Left colon (tissue), 2 donors: ENCODE results near the gene LTB. TPM values are rescaled to one million over a fixed set of nuclear protein-coding genes. Genes with fewer than 3 reads are reported as not detected.
"Not testable (repeated sequence)": the region's sequence is repeated elsewhere in the genome, so short reads cannot be mapped to it uniquely, and the experiment has no call there.

ENCODE experiments used
- ATAC-seq: fragments of 200-7000 bp; cut with Tn5 transposase; one replicate; pipeline ENCODE4 v1.9.1; 2020; ENCODE audit warnings: mild to moderate bottlenecking, moderate library complexity
- DNase-seq, 2 donors: peaks; one replicate each; pipeline ENCODE4 v3.0.0-alpha.2; 2020
- intact Hi-C, 2 donors: fragments of 100-400 bp; cut with DNase I in 1 of 2; cut with micrococcal nuclease in 1 of 2; formaldehyde crosslinking; loops; one replicate each; pipeline versions ENCODE4 v1.11.2 to v1.14.0; 2022; cut with DNase I, micrococcal nuclease
- total RNA-seq, 2 donors: library from RNA; stranded (reverse); fragmentation: NEBNext Ultra II Directional; extraction: Animal tissue kit (Norgen Biotek cat#: 25700); gene quantifications; one replicate each; pipeline ENCODE4 v1.2.1, GENCODE V29; 2021
- donor health status: DM: no; HTN: no; CAD: no.
- donor health status: DM: yes; HTN: yes; CAD: no.

Gene LTB
- total RNA-seq, 2 donors from 2014 or later, result 0.70 to 3.0 TPM

DNA sequence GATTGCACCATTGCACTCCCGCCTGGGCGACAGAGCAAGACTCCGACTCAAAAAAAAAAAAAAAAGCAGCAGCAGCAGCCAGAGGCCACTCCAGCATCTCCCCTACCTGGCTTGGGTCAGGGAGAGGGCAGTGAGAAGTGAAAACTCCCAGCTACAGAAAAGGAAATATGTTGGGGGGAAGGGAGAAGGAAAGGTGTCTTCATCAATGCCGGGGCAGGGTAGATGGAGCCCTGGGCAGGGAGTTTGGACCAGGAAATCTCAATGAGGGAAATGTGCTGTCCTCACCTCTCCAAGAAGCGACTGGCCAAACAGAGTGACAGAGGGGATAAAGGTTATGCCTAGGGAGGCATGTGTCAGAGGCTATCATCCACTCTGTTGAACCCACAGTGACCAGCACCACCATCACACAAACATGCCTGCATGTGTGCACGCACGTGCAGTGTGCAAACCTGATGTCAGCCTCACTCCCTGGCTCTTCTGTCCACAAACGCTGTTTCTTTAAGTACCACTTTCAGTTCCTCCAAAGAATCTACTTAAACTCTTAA lies 31.9 kb upstream of the LTB start:
- ATAC-seq (peak; percentile 56), DNase-seq (no peak)
- intact Hi-C loops, result no loop called here

DNA sequence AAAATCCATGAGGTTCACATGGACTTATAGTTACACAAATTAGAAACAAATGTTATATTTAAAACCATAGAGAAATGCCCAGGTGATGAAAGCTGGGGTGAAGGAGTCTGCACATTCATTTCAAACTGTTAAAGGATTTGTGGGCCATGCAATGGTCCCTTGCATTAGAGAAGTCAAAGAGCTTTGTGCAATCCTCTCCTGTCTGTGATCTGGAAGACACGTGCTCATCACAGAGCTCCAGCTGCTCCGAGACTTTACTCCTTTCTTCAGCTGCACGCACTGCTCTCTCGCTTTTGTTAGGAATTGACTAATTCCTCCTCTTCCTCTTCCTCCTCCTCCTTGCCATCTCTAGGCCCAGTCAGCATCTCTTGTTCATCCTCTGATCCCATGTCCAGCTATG lies 28.7 kb upstream of the LTB start:
- no peak for DNase-seq
- intact Hi-C loops, result no loop called here

DNA sequence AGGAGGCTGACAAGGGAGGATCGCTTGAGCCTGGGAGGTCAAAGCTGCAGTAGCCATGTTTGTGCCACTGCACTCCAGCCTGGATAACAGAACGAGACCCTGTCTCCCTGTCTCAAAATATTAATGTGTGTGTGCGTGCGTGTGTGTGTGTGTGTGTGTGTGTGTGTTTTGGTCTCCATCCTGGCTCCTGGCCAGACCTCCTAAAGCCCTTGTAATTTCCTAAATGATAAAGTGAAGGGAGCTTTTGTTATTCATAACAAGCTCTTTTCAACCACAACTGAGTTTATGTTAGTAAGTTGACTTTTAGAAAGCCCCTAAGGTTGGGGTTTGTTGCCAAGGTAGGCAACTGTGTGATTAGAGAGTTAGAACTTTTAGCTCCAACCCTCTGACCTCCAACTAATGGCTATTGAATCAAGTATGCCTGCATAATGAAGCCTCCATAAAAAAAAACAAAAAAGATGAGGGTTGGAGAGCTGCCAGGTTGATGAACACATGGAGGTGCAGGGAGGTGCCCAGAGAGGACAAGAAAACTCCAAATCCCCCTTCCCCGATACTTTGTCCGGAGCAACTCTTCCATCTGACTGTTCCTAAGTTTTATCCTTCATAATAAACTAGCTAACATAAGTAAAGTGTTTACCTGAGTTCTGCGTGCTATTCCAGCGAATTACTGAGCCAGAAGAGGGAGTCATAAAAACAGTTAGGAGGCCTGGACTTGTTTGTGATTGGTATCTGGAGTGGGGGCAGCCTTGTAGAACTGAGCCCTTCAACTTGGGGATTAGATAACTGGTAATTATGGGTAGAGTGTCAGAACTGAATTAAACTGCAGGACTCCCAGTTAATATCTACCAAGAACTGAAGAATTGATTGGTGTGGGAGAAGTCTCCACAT lies 27.5 kb upstream of the LTB start:
- ATAC-seq (no peak), DNase-seq (no peak)
- intact Hi-C loops, result no loop called here

More for the DNA sequence above, 28.7 kb upstream of the LTB start:
- no peak for ATAC-seq

DNA sequence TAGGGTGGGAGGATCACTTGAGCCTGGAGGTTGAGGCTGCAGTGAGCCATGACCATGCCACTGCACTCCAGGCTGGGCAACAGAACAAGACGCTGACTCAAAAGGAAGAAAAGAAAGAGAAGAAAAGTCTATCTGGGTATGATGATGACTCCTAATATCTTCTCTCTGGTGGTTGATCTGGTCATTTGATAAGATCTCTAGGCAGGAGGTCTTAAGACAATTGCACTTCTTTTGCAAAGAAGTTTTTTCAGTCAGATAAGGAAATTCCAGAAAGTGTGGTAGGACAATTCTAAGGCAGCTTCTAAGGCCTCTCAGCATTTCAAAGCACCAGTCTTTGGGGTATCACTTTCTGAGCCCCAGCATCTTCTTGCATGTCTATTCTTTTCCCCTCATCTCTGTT lies 25.1 kb upstream of the LTB start:
- intact Hi-C loops, result no loop called here
- no peak for DNase-seq
- ATAC-seq, result no peak

DNA sequence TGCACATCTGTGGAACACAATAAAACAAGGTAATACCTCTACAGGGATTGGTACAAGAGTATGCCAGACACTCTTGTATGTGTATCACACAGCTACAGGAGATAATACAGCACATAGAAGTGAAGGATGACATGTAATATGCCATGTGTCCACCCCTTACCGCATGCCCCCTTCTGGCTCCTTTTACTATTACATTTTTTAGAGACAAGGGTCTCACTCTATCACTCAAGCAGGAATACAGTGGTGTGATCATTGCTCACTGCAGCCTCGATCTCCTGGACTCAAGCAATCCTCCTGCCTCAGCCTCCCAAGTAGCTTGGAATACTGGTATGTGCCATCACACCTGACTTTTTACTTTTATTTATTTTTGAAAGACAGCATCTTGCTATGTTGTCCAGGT lies 14.8 kb upstream of the LTB start:
- intact Hi-C loops, result no loop called here
- no peak for DNase-seq
- peak; percentile 47 for ATAC-seq

DNA sequence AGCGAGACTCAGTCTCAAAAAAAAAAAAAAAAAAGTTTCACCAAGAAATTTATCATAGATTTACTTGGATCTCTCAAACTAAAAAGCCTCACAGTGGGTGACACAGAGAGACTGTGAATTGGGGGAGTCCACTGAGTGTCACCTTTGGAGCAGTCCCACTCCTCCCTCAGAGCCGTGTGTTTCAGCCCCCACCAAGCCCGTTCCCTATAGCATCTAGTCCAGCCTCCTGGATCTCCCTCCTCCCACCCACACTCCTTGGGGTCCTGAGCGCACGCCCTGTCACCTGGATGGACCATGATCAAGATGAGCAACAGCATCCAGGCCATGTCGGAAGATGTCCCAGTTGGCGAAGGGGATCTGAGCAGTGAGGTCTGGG lies 10.2 kb upstream of the LTB start:
- ATAC-seq (no peak), DNase-seq (no peak)
- intact Hi-C loops, result no loop called here

DNA sequence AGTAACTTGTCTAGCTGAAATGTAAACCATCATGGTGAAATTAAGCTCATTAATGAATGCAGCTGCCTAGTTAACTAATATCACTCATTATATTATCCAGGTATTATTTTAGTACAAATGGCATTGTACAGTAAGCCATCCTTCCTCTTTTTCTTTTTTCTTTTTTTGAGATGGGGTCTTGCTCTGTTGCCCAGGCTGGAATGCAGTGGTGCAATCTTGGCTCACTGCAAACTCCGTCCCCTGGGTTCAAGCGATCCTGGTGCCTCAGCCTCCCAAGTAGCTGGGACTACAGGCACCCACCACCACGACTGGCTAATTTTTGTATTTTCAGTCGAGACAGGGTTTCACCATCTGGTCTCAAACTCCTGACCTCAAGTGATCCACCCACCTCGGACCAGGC lies 8.5 kb upstream of the LTB start:
- DNase-seq, ATAC-seq, intact Hi-C loops: not testable (repeated sequence)

DNA sequence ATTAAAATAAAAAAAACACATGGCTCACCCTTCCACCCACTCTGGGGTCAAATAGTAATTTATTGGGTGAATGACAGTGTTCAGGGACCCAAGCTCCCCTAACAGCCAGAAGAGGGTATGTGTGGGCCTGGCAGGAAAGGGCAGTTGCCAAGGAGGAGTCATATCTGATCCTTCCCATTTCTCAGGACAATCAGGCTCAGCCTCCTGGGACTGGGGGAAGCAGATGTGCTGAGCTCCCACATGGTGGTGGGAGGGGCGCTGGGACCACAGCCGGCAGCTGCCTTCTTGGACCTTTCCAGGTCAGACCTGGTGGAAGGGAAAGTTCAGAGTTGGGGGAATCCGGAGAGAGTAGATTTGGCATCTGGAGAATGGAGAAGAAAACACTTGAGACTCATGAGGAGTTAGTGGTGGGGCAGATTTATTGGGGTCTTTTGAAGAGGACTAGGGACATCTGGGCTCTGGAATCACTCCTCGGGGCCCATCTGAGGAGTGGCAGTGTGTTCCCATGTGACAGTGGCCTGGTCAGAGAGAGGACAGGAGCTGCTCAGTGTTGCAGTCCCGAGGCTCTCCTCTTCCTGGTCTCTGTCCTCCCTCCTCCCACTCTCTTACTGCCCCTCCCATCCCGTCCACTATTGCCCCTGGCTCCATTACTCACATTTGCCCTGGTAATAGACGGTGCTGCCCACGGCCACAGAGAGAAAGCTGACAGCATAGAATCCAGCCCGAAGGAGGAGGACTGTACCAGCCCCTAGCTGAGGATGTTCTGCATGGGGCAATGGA lies 6.8 kb upstream of the LTB start:
- DNase-seq, result no peak
- intact Hi-C loops, result no loop called here
- ATAC-seq, result no peak

DNA sequence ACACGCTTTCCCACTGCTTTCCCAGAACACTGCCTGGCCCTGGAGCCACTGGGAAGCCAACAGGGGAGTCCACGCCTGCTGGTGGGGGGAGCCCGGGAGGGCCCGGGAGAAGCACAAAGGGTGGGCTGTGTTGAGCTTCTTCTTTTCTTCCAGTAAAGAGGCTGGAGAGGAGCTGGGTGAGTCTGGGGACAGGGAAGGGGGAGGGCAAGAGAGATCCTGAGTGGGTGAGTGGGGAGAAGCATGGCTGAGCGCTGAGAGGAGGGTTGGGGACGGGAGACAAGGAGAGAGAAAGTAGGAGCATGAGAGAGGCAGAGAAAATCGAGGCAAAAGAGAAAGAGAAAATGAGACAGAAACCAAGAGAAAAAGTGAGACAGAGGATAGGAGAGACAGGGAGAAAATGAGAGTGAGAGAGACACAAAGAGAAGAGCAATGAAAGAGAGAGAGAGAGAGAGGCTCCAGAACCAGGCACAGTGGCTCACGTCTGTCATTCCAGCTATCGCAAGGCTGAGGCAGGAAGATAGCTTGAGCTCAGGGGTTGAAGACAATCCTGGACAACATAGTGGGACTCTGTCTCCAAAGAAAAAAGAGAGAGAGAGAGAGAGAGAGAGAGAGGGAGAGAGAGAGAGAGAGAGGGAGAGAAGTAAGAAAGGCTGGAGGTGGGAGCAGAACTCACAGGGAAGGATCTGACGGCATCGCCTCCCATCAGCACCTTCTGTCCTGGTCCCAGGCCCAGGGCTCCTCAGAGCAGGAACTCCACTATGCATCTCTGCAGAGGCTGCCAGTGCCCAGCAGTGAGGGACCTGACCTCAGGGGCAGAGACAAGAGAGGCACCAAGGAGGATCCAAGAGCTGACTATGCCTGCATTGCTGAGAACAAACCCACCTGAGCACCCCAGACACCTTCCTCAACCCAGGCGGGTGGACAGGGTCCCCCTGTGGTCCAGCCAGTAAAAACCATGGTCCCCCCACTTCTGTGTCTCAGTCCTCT lies 5.9 kb upstream of the LTB start:
- no peak for DNase-seq
- intact Hi-C loops, result no loop called here
- no peak for ATAC-seq

DNA sequence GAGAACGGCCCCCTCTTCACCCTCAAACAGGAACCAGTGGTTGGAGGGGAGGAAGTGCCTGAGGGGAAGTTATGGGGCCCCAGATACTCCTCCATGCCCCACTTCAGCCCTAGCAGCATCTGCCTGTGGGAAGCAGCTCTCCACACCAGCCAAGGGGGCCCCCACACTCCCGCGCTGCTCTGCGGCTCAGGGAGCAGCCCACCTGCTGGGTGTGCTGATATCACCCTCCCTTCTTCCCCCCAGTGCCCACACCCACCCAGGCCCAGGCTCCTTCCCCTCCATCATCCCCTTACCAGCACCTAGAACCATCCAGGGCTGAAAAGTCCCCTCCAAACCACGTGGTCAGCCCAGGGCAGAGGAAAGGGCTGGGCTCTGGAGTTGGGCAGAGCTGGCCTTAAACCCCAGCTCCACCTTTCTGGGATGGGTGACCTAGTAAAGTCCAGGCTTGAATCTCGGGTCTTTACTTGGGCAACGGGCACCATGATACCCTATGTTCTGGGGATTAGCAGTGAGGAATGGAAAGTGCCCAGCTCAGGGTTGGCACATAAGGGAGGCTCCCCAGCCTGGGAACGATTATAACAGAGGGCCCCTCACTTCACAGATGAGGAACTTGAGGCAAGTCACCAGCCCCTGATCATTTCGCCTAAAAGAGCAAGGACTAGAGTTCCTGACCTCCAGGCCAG lies 4.5 kb upstream of the LTB start:
- ATAC-seq (no peak), DNase-seq (no peak)
- intact Hi-C loops, result no loop called here

DNA sequence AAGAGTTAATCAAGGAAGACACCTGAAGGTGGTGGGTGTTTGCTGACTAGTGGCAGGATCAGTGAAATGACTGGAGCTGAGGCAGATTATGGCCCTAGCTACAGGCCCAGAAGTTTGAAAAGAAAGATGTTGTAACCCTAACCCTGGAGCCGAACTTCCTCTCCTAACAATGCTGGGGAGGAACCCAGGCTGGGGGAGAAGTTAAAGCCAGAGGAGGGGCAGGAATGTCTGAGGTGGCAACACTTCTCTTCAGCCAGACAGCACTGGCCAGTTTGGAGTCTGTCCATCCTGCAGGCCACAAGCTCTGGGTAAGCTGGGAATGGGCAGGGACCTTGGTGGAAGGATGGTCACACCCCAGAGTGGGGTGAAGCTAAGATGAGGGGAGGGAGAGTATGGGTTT lies 3.8 kb upstream of the LTB start, which contains the start of gene LST1:
TSS of gene LST1 (plus strand) at position 270 of the 400 bp plus-strand sequence. CDS start 1,023 bp downstream, outside the sequence.
- intact Hi-C loops, result no loop called here
- ATAC-seq (no peak), DNase-seq (no peak)

DNA sequence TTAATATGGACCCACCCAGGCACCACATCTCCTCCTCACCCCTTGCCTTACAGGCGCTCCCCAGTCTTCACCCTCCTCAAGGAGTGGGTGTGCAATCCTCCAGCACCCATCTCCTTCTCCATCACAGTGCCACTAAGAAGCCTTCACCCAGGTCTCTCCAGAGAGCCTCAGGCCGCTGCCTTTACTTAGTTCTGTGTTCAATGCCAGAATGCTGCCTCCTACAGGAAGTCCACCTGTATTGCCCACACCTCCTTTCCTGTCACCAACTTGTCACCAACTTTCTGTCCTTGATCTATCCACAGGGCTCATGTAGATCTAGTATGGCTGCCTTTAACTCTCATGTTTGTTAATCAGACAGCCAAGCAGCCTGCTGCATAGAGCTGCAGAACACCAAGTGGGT lies 3.3 kb upstream of the LTB start:
- ATAC-seq, result no peak
- intact Hi-C loops, result no loop called here
- DNase-seq, result no peak

DNA sequence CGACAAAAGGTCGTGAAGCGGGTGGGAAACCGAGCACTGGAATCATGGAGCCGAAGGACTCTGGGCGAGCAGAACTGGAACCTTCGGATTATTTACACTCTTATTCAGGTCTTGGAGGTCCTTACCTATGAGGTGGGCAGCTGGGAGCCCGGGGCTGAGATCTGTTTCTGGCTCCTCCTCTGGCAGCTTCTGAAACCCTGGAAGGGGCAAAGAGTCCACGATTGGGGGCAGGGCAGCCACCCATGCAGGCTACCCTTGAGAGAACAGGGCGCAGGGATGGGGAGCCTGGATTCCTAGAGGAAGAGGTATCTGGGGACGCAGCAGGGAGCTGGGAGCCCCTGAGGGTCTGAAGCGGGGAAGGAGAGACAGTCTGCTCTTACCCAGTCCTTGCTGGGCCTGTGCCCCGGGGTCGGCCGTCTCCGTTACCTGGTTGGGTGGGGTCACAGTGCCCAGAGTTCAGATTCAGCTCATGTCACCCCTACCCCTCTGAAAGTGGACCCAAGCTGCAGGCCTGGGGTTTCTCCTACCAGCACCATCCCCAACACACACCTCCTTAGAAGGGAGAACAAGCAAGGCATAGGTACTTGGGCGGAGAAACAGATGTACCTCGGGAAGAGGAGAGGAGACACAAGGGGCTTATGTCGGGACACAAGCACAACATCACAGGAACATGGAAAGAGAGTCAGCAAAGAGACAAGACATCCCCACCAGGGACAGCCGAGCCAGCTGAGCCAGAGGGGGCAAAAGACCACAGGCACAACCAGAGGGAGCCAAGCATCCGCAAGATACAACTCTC lies 592 bp downstream of the LTB start:
- intact Hi-C loops, result no loop called here
- ATAC-seq (peak; percentile 35), DNase-seq (no peak)

DNA sequence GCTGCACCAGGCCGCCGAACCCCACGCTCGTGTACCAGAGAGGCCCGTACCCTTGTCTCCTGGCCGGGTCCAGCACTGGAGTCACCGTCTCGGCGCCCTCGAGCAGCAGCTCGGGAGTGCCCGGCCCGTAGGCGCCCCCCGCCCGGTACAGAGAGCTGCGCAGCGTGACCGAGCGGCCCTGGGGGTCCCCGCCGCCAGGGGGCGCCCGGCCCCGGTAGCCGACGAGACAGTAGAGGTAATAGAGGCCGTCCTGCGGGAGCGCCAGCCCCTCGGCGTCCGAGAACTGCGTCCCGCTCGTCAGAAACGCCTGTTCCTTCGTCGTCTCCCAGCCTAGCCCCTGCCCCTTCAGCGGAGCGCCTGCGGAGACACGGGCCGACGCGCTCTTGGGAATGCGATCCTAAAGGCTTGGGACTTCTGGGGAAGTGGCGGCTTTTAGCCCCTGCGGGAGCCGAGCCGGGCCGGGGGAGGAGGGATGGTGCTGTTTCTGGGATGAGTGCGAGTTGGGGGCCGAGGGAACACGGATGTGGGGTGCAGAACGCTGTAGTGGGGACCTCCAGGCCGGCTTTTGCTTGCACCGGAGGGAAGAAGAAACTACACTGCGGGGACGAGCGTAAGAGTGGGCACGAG lies 1.3 kb downstream of the LTB start:
- ATAC-seq (peak; percentile 96), DNase-seq (peak; percentile 72 to 91)
- intact Hi-C loops, result no loop called here

DNA sequence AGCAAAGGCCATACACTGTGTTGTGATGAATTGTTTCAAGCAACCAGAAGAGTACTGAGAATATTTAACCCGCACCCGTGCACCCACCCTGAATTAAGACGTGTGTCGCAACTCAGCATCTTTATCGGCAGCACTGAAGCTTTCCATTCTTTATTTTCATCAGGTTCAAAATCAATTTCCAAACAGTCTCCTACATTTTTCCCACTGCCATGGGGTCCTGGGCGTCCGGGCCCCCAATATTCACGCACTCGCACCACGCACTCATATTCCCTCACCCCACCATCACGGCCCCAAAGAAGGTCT lies 1.8 kb downstream of the LTB start:
- DNase-seq (no peak), ATAC-seq (no peak)
- intact Hi-C loops, result no loop called here

DNA sequence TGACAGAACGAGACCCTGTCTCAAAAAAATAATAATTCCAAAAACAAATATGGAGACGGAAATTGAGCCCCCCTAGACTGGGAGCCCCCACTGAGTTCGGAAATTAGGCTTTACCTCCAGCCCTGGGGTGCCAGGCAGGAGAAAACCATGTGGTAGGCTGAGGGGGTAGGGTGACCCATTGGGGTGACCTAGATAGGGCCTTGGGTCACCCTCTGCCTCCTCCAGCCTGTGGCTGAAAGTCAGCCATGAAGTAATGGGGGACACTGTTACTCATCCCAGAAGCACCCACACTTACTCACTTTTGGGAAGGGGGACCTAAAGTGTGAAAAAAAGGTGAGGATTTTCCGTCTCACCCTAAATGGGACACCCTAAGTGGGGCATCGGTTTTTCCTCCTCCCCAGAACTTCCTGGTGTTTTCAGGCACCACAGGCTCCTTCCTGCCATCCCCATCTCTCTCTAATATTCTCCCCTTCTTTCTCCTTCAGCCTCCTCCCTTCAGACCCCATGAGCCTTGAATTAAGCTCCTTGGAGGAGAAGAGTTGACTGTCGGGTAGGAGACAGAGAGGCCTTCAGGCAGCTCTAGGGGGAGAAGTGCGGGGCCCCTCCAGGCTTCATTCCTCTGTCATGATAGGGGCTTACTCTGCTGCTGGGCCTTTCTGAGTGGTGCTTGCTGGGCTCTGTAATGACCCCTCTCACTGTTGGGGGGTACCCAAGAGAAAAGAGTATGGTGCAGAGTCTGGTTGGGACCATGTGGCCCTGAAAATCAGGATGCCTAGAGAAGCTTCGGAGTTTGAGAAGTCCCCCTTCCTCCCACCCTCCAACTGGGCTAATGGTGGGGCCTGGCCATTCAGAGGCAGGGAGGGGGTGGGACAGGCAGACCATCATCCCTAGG lies 2.4 kb downstream of the LTB start:
- ATAC-seq, result no peak
- no peak for DNase-seq
- intact Hi-C loops, result no loop called here
